Stimulated activated CD4-positive, alpha-beta T cell treated with anti-CD3 and anti-CD28 coated beads, Interleukin-12 subunit alpha, Interleukin-12 subunit beta, amount 100 ng/mL, for 24 hours (primary cell): Measurements from ENCODE around the gene MTFR2.

ENCODE experiments used
- DNase-seq, 2 experiments: peaks; one replicate each; pipeline ENCODE4 v3.0.0-alpha.2; 2020; ENCODE audit warnings: low read depth in 2 of 2

Gene MTFR2

DNA sequence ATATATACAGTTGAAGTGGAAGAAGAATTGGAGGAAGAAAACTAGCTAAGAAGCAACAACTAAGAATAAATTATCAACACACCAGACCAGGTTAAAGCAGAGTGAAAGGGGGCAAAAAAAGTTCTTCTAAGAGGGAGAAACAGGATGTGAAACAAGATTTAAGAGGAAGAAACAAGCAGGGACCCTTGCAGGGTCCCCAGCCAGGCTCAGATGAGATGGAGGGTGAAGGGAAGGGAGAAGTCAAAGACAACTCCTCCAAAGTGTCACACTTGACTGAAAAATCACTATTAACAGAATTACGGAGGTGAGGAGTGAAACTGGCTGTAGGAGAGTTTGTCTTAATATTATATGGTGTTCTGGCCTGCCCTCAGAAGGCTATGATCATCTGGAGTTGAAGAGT lies 65.4 kb downstream of the MTFR2 start:
- DNase-seq, result no peak

DNA sequence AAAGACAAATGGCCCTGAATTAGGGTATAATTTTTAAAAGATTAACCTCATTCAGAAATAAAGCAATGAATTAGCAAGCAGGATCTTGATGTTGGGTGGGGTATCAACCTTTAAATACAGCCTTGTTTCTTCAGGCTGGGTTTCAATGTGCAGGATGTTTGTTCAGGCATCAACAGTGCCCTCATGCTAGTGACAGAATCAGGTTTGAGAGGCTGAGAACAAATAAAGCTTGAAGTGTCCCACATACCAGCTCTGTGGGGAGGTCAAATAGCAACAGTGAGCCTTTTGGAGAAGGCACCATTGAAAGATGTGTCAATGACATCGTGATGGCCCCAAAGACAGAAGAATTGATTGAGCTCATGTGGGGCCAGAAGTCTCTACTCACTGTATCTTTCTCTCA lies 68.2 kb downstream of the MTFR2 start:
- no peak for DNase-seq

DNA sequence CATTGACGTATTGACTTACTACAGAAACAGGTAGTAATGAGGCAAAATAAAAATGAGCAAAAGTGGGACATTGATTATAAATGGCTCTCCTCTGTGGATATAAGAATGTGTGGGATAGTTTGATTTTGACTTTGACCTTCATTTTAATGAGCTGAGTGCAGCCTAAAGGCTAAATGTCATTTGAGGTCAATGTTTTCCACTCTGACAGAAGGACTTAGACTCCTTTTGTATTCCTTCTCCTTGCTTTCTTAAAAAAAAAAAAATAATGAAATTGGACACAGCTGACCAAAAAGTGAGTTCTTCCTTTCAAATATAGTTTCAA lies 68.6 kb downstream of the MTFR2 start:
- DNase-seq, result no peak
